ENCODE measurements around the gene NR0B2.

DNA sequence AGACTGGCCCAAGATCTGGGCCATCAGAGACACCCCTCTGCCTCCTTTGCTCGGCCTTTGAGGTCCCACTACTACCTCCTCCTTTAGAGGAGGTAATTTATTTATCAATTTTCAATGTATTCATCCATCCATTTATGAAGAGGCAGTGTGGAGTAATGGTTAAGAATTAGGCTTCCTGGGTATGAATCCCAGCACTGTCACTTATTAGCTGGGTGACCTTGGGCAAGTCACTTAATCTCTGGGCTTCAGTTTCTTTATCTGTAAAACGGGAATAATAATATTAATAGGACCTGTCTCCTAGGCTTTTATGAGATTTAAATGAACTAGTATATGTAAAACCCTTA, 1.7 kb downstream of the NR0B2 start:
- TF ChIP-seq, protein P1, sequence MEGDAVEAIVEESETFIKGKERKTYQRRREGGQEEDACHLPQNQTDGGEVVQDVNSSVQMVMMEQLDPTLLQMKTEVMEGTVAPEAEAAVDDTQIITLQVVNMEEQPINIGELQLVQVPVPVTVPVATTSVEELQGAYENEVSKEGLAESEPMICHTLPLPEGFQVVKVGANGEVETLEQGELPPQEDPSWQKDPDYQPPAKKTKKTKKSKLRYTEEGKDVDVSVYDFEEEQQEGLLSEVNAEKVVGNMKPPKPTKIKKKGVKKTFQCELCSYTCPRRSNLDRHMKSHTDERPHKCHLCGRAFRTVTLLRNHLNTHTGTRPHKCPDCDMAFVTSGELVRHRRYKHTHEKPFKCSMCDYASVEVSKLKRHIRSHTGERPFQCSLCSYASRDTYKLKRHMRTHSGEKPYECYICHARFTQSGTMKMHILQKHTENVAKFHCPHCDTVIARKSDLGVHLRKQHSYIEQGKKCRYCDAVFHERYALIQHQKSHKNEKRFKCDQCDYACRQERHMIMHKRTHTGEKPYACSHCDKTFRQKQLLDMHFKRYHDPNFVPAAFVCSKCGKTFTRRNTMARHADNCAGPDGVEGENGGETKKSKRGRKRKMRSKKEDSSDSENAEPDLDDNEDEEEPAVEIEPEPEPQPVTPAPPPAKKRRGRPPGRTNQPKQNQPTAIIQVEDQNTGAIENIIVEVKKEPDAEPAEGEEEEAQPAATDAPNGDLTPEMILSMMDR (IDR thresholded peaks at IDR 0.05 in 2 of 3, conservative IDR thresholded peaks at IDR 0.05 in 1 of 3; ENCODE audit: borderline replicate concordance in 1 of 3, insufficient read depth in 1 of 3, low read depth in 2 of 3, low read length in 2 of 3): no peak
- TF ChIP-seq POLR2A (IDR thresholded peaks at IDR 0.05; ENCODE audit: borderline replicate concordance, extremely low read depth, insufficient read depth, insufficient read length): no peak
- TF ChIP-seq, protein P2, sequence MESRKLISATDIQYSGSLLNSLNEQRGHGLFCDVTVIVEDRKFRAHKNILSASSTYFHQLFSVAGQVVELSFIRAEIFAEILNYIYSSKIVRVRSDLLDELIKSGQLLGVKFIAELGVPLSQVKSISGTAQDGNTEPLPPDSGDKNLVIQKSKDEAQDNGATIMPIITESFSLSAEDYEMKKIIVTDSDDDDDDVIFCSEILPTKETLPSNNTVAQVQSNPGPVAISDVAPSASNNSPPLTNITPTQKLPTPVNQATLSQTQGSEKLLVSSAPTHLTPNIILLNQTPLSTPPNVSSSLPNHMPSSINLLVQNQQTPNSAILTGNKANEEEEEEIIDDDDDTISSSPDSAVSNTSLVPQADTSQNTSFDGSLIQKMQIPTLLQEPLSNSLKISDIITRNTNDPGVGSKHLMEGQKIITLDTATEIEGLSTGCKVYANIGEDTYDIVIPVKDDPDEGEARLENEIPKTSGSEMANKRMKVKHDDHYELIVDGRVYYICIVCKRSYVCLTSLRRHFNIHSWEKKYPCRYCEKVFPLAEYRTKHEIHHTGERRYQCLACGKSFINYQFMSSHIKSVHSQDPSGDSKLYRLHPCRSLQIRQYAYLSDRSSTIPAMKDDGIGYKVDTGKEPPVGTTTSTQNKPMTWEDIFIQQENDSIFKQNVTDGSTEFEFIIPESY (IDR thresholded peaks at IDR 0.05; ENCODE audit: extremely low read depth, insufficient replicate concordance, low read length): no peak
- TF ChIP-seq EGR1 (IDR thresholded peaks at IDR 0.05; ENCODE audit: low read depth): no peak
- TF ChIP-seq, protein P3, sequence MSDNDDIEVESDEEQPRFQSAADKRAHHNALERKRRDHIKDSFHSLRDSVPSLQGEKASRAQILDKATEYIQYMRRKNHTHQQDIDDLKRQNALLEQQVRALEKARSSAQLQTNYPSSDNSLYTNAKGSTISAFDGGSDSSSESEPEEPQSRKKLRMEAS (IDR thresholded peaks at IDR 0.05): no peak
- TF ChIP-seq JUND (IDR thresholded peaks at IDR 0.05): no peak
- TF ChIP-seq EZH2 (IDR thresholded peaks at IDR 0.05): no peak
